ENCODE measurements around the gene TMEM163. TPM values are rescaled to one million over a fixed set of nuclear protein-coding genes. Genes with fewer than 3 reads are reported as not detected.

Gene TMEM163
- polyA plus RNA-seq, 4 donors = 1.2 to 2.4 (median 1.3) TPM

- no peak for DNase-seq (ENCODE audit: low read depth in 4 of 4, low spot score in 3 of 4)
Measured at GRCh38 chr2:134462791-134463698, 255.8 kb downstream of the TMEM163 start.

GRCh38 chr2:134462275-134462674 is 256.5 kb downstream of the TMEM163 start:
- DNase-seq (ENCODE audit: low read depth in 4 of 4, low spot score in 3 of 4) = no peak

- DNase-seq (ENCODE audit: low read depth in 4 of 4, low spot score in 3 of 4) = no peak
Measured at GRCh38 chr2:134461511-134461910, 257.3 kb downstream of the TMEM163 start.

GRCh38 chr2:134460583-134460998 is 258.2 kb downstream of the TMEM163 start:
- peak in 1 of 4 donors; percentile 36 for DNase-seq (ENCODE audit: low read depth in 4 of 4, low spot score in 3 of 4)

- no peak for DNase-seq (ENCODE audit: low read depth in 4 of 4, low spot score in 3 of 4)
Measured at GRCh38 chr2:134459706-134460406, 258.9 kb downstream of the TMEM163 start.

- DNase-seq (ENCODE audit: low read depth in 4 of 4, low spot score in 3 of 4) = no peak
Measured at GRCh38 chr2:134458950-134459349, 259.9 kb downstream of the TMEM163 start.

- DNase-seq (ENCODE audit: low read depth in 4 of 4, low spot score in 3 of 4) = no peak
Measured at GRCh38 chr2:134458473-134458853, 260.3 kb downstream of the TMEM163 start.

GRCh38 chr2:134457765-134458472 is 260.9 kb downstream of the TMEM163 start:
- DNase-seq (ENCODE audit: low read depth in 4 of 4, low spot score in 3 of 4) = no peak

- DNase-seq (ENCODE audit: low read depth in 4 of 4, low spot score in 3 of 4) = no peak
Measured at GRCh38 chr2:134457353-134457752, 261.4 kb downstream of the TMEM163 start.

GRCh38 chr2:134455426-134455825 is 263.4 kb downstream of the TMEM163 start:
- no peak for DNase-seq (ENCODE audit: low read depth in 4 of 4, low spot score in 3 of 4)

GRCh38 chr2:134454931-134455330 is 263.9 kb downstream of the TMEM163 start:
- no peak for DNase-seq (ENCODE audit: low read depth in 4 of 4, low spot score in 3 of 4)

GRCh38 chr2:134454426-134454825 is 264.4 kb downstream of the TMEM163 start:
- no peak for DNase-seq (ENCODE audit: low read depth in 4 of 4, low spot score in 3 of 4)

- no peak for DNase-seq (ENCODE audit: low read depth in 4 of 4, low spot score in 3 of 4)
Measured at GRCh38 chr2:134453973-134454372, 264.8 kb downstream of the TMEM163 start.

- no peak for DNase-seq (ENCODE audit: low read depth in 4 of 4, low spot score in 3 of 4)
Measured at GRCh38 chr2:134453476-134453875, 265.3 kb downstream of the TMEM163 start.

GRCh38 chr2:134452042-134452733 is 266.6 kb downstream of the TMEM163 start:
- DNase-seq (ENCODE audit: low read depth in 4 of 4, low spot score in 3 of 4) = no peak

GRCh38 chr2:134451347-134451630 is 267.5 kb downstream of the TMEM163 start:
- no peak for DNase-seq (ENCODE audit: low read depth in 4 of 4, low spot score in 3 of 4)

GRCh38 chr2:134449751-134450513 is 268.9 kb downstream of the TMEM163 start:
- DNase-seq (ENCODE audit: low read depth in 4 of 4, low spot score in 3 of 4) = no peak

GRCh38 chr2:134449157-134449556 is 269.6 kb downstream of the TMEM163 start:
- no peak for DNase-seq (ENCODE audit: low read depth in 4 of 4, low spot score in 3 of 4)

GRCh38 chr2:134448650-134449049 is 270.1 kb downstream of the TMEM163 start:
- no peak for DNase-seq (ENCODE audit: low read depth in 4 of 4, low spot score in 3 of 4)

GRCh38 chr2:134447669-134448068 is 271.1 kb downstream of the TMEM163 start:
- DNase-seq (ENCODE audit: low read depth in 4 of 4, low spot score in 3 of 4) = no peak

Data from right renal pelvis (tissue), 4 donors.